GM13977 (cell line): Measurements from ENCODE around the gene UNC45A.

Experiments used
- DNase-seq: peaks from one replicate; pipeline ENCODE4 v3.0.0; 2012; ENCODE audit warnings: low spot score
- in situ Hi-C: fragments of 300-500 bp; cut with MboI; formaldehyde crosslinking; loops from one replicate; pipeline ENCODE4 v1.12.0; 2022; ENCODE audit warnings: low sequenced_read_pairs, low pct_unique_long_range_greater_than_20kb, mixed read lengths, inconsistent platforms; ENCODE audit not compliant: unreplicated experiment
- TF ChIP-seq, protein P1 (sequence below): IDR thresholded peaks from 2 replicates; pipeline ENCODE4 v1.5.1; 2012; ENCODE audit warnings: mild to moderate bottlenecking, control low read depth; ENCODE audit not compliant: insufficient read depth; ENCODE audit errors: extremely low read depth, missing control alignments

Gene UNC45A

DNA sequence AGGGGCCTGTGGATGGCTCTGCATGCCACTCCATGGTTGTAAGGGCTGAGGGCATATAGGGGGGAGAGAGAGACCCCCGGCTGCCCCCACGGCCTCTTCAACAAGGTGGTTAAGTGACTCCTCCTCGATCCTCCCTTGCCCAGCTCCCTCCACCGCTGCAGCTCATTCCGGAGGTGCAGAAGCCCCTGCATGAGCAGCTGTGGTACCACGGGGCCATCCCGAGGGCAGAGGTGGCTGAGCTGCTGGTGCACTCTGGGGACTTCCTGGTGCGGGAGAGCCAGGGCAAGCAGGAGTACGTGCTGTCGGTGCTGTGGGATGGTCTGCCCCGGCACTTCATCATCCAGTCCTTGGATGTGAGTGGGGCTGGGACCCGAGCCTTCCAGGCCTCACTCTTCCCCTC lies 44.2 kb upstream of the UNC45A start:
- DNase-seq, result no peak
- in situ Hi-C loops, result loop anchor here (10.0 to 25.0 kb wide), 2 partner anchors 386 to 579 kb away; no protein-coding TSS in a partner anchor
- TF ChIP-seq, protein P1, sequence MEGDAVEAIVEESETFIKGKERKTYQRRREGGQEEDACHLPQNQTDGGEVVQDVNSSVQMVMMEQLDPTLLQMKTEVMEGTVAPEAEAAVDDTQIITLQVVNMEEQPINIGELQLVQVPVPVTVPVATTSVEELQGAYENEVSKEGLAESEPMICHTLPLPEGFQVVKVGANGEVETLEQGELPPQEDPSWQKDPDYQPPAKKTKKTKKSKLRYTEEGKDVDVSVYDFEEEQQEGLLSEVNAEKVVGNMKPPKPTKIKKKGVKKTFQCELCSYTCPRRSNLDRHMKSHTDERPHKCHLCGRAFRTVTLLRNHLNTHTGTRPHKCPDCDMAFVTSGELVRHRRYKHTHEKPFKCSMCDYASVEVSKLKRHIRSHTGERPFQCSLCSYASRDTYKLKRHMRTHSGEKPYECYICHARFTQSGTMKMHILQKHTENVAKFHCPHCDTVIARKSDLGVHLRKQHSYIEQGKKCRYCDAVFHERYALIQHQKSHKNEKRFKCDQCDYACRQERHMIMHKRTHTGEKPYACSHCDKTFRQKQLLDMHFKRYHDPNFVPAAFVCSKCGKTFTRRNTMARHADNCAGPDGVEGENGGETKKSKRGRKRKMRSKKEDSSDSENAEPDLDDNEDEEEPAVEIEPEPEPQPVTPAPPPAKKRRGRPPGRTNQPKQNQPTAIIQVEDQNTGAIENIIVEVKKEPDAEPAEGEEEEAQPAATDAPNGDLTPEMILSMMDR, result no peak

DNA sequence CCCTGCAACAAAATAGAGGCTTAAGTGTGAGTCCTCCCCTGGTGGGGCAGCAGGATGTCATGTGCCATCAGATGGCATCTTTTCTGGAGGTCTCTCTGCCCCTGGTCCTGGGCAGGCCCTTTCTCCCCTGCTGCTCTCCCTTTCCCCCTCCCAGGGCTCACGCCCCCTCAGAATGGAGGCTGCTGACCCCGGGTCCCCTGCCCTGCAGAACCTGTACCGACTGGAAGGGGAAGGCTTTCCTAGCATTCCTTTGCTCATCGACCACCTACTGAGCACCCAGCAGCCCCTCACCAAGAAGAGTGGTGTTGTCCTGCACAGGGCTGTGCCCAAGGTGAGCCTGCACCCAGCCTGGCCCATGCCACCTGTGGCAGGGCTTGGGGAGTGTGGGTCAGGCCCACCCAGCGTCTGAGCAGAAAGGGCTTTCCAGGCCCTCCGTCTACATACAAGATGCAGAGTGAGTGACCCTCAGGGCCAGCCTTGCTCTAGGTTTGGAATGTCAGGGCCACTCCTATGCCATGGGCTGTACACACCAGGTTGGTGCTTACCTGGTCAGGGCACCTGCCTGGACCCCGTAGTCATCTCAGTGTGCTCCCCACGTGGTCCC lies 43.6 kb upstream of the UNC45A start:
- TF ChIP-seq, protein P1, result no peak
- no peak for DNase-seq
- in situ Hi-C loops, result loop anchor here (10.0 to 25.0 kb wide), 2 partner anchors 387 to 579 kb away; no protein-coding TSS in a partner anchor

DNA sequence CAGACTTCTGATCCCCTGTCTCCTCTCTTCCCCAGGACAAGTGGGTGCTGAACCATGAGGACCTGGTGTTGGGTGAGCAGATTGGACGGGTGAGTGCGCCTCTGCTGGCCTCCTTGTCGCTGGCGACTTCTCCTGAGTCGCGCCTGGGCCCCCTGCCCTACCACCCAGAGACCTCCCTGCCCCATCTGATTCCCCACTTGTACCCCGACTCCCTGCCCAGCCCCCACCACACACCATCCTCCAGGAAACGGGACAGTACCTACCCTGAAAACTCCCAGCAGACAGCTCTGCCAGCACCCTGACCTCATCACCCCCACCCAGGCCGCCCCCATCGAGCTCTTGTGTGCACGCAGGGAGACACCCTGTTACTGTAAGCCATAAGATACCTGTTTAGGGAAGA lies 43.1 kb upstream of the UNC45A start:
- DNase-seq, result no peak
- in situ Hi-C loops, result loop anchor here (10.0 to 25.0 kb wide), 2 partner anchors 387 to 580 kb away; no protein-coding TSS in a partner anchor
- TF ChIP-seq, protein P1, result no peak

DNA sequence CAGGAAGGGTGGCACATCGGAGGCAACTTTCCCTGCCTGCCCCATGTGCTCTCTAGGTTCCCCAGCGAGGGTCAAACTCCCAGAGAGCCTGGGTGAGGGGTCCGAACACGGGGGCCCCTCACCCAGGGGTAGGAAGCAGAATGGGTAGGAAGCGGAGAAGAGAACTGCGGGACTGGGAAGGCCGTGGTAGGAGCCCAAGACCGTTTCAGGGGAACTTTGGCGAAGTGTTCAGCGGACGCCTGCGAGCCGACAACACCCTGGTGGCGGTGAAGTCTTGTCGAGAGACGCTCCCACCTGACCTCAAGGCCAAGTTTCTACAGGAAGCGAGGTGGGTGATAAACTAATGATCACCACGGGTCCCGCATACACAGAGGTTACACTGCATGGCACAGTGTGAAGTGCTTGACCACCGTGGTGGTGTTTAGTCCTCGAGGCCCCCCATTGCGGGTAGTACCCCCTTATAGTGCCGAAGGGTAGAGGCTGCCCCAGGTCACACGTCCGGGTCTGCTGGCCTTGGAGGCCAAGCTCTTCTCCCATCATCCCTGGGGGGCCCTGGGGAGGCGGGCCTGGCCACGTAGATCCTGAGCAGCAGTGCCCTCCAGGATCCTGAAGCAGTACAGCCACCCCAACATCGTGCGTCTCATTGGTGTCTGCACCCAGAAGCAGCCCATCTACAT lies 42.4 kb upstream of the UNC45A start:
- TF ChIP-seq, protein P1, result no peak
- in situ Hi-C loops, result loop anchor here (10.0 to 25.0 kb wide), 2 partner anchors 388 to 580 kb away; no protein-coding TSS in a partner anchor
- DNase-seq, result no peak

DNA sequence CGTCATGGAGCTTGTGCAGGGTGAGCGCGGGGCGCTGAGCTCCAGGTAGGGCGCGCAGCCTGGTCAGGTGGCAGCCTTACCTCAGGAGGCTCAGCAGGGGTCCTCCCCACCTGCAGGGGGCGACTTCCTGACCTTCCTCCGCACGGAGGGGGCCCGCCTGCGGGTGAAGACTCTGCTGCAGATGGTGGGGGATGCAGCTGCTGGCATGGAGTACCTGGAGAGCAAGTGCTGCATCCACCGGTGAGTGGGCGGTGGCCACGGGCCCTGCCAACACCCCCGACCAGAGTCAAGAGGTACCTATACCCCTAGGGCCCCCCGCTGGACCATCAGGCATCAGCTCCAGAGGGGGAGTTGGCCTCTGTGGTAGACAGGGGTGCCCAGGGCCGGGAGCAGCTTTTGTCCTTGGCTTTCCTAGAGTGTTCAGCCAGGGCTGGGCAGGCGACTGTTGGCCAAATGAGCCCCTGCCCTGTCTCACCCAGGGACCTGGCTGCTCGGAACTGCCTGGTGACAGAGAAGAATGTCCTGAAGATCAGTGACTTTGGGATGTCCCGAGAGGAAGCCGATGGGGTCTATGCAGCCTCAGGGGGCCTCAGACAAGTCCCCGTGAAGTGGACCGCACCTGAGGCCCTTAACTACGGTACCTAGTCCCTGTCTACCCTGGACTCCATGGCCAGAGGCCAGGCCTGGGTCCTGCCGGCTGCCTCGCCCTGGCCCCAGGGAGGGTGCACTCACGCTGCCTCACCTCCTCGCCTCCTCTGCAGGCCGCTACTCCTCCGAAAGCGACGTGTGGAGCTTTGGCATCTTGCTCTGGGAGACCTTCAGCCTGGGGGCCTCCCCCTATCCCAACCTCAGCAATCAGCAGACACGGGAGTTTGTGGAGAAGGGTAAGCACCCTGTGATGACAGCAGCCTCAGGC lies 41.7 kb upstream of the UNC45A start:
- TF ChIP-seq, protein P1, result peak; percentile 19
- in situ Hi-C loops, result loop anchor here (10.0 to 25.0 kb wide), 2 partner anchors 389 to 581 kb away; no protein-coding TSS in a partner anchor
- no peak for DNase-seq

DNA sequence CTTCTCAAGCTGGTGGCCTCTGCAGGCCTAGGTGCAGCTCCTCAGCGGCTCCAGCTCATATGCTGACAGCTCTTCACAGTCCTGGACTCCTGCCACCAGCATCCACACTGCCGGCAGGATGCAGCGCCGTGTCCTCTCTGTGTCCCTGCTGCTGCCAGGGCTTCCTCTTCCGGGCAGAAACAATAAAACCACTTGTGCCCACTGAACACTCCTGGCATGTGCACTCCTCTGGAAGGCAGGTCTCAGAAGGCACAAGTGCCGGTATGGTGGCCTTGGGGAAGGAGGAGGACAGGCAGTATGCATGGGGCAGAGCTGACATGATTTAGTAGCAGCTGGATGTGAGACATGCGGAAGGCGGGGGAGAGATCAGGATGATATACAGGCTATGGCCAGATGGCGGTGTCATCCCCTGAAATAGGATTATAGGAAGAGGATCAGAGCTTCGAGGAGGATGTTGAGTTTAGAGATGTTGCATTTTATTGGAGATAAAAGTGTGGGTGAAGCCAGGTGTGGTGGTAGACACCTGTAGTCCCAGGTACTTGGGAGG lies 39.4 kb upstream of the UNC45A start:
- DNase-seq, result no peak
- TF ChIP-seq, protein P1, result no peak
- in situ Hi-C loops, result loop anchor here (10.0 to 25.0 kb wide), 2 partner anchors 391 to 583 kb away; no protein-coding TSS in a partner anchor

DNA sequence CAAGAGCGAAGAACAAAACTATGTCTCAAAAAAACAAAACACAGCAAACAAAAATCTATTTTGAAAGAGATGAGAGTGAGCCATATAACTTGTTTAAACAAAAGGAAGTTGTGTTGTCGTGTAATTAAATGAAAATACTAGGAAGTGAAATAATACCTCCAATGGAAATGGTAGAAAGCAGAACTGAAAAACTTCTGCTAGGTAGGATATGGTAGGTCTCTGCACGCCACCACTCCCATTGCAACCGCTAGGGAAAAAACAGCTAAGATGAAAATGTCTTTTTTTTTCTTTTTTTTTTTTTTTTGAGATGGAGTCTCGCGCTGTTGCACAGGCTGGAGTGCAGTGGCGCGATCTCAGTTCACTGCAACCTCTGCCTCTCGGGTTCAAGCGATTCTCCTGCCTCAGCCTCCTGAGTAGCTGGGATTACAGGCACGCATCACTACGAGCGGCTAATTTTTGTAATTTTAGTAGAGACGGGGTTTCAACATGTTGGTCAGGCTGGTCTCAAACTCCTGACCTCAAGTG lies 37.9 kb upstream of the UNC45A start:
- DNase-seq, result peak; percentile 77
- in situ Hi-C loops, result loop anchor here (10.0 to 25.0 kb wide), 2 partner anchors 392 to 585 kb away; no protein-coding TSS in a partner anchor
